Right kidney (tissue), 9 donors: ENCODE data around the gene ZW10.
A peak's percentile ranks its signal among the peaks of the same experiment; 100 is the strongest.
"Not testable (repeated sequence)": the region's sequence is repeated elsewhere in the genome, so short reads cannot be mapped to it uniquely, and the experiment has no call there.

Experiments used
- DNase-seq: peaks from one replicate; pipeline ENCODE4 v3.0.0-alpha.2; 2016
- long read RNA-seq, 8 donors: transcript quantifications; one replicate each; lab custom pipeline, GENCODE V29; 2026

ZW10 gene
- long read RNA-seq, donor 1, result 0 reads
- long read RNA-seq, donor 2, partial matches to known transcripts, result 0 of 1 reads
- long read RNA-seq, donor 2, other reads (novel, unspliced or antisense), result 0 of 1 reads
- long read RNA-seq, donor 3, partial matches to known transcripts, result 0 of 1 reads
- long read RNA-seq, donor 3, other reads (novel, unspliced or antisense), result 0 of 1 reads
- long read RNA-seq, donor 4, result 0 reads
- long read RNA-seq, donor 5, partial matches to known transcripts, result 7 of 10 reads
- long read RNA-seq, donor 5, other reads (novel, unspliced or antisense), result 0 of 10 reads
- long read RNA-seq, donor 6, result 0 reads
- long read RNA-seq, donor 7, partial matches to known transcripts, result 8 of 10 reads
- long read RNA-seq, donor 7, other reads (novel, unspliced or antisense), result 0 of 10 reads
- long read RNA-seq, donor 8, partial matches to known transcripts, result 0 of 4 reads
- long read RNA-seq, donor 8, other reads (novel, unspliced or antisense), result 0 of 4 reads

- peak; percentile 90 for DNase-seq
These were observed at the start of gene ZW10 for GRCh38 chr11:113773416-113774173. Gene ZW10, minus strand, starts transcription at chr11:113773692. Its CDS starts 26 bp downstream, at chr11:113773666.

GRCh38 chr11:113818426-113818825 lies 44.9 kb upstream of the ZW10 start:
- no peak for DNase-seq

- no peak for DNase-seq
These were observed 44.1 kb upstream of the ZW10 start for GRCh38 chr11:113817626-113818025.

- no peak for DNase-seq
These were observed 43.7 kb upstream of the ZW10 start for GRCh38 chr11:113817162-113817561.

- DNase-seq, result no peak
These were observed 40.7 kb upstream of the ZW10 start for GRCh38 chr11:113814181-113814580.

GRCh38 chr11:113808931-113809330 lies 35.4 kb upstream of the ZW10 start:
- DNase-seq, result no peak

GRCh38 chr11:113806406-113806805 lies 32.9 kb upstream of the ZW10 start:
- peak; percentile 4 for DNase-seq

GRCh38 chr11:113805640-113806039 lies 32.1 kb upstream of the ZW10 start:
- no peak for DNase-seq

GRCh38 chr11:113802621-113803020 lies 29.1 kb upstream of the ZW10 start:
- no peak for DNase-seq

GRCh38 chr11:113796663-113797259 lies 23.3 kb upstream of the ZW10 start:
- peak; percentile 4 for DNase-seq

- no peak for DNase-seq
These were observed 16.3 kb upstream of the ZW10 start for GRCh38 chr11:113789675-113790320.

- not testable (repeated sequence) for DNase-seq
These were observed 15.5 kb upstream of the ZW10 start for GRCh38 chr11:113789016-113789415.

GRCh38 chr11:113782134-113782533 lies 8.6 kb upstream of the ZW10 start:
- no peak for DNase-seq

GRCh38 chr11:113781682-113782081 lies 8.2 kb upstream of the ZW10 start:
- DNase-seq, result no peak

GRCh38 chr11:113779496-113779895 lies 6.0 kb upstream of the ZW10 start, which contains the start of gene CLDN25:
Gene CLDN25, plus strand, starts transcription at chr11:113779796. Its CDS starts 0 bp downstream, at chr11:113779796.
- no peak for DNase-seq

- DNase-seq, result no peak
These were observed 4.8 kb upstream of the ZW10 start for GRCh38 chr11:113778111-113778910.

- no peak for DNase-seq
These were observed 647 bp upstream of the ZW10 start for GRCh38 chr11:113774174-113774503.

GRCh38 chr11:113773092-113773415 lies 438 bp downstream of the ZW10 start:
- DNase-seq, result no peak

GRCh38 chr11:113771964-113772363 lies 1.5 kb downstream of the ZW10 start:
- no peak for DNase-seq

- DNase-seq, result no peak
These were observed 8.8 kb downstream of the ZW10 start for GRCh38 chr11:113764527-113765219.

- not testable (repeated sequence) for DNase-seq
These were observed 10.5 kb downstream of the ZW10 start for GRCh38 chr11:113763040-113763439.
